K562 (cell line): ENCODE data around the gene PCED1B. TPM values are rescaled to one million over a fixed set of nuclear protein-coding genes. Genes with fewer than 3 reads are reported as not detected.

Experiments
- AFF1 ChIP-seq, 2 experiments: fragments of 450-650 bp; IDR thresholded peaks; 2 replicates each; pipeline ENCODE4 v1.6.1; 2018; ENCODE audit warnings: mild to moderate bottlenecking in 2 of 2, low read depth in 1 of 2; ENCODE audit not compliant: partially characterized antibody in 2 of 2
- DPF2 ChIP-seq: fragments of 450-650 bp; IDR thresholded peaks from 2 replicates; pipeline ENCODE4 v1.6.1; 2016
- EP300 ChIP-seq: IDR thresholded peaks from 2 replicates; pipeline ENCODE4 v1.6.1; 2012; ENCODE audit warnings: low read length, improper control_type of control experiment
- ETV1 ChIP-seq: fragments of 450-650 bp; conservative IDR thresholded peaks from 2 replicates; pipeline ENCODE4 v1.6.1; 2016; ENCODE audit warnings: missing genetic modification characterization, control low read depth, low read depth, missing compliant biosample characterization
- ETV5 ChIP-seq: sonication (generic); formaldehyde crosslinking; IDR thresholded peaks from 2 replicates; pipeline ENCODE4 v1.4.0; 2020; ENCODE audit warnings: low read depth, mild to moderate bottlenecking, missing genetic modification reagents
- FOSL1 ChIP-seq: fragments of 200-800 bp; sonication (Bioruptor generic); conservative IDR thresholded peaks from 2 replicates; pipeline ENCODE4 v1.6.1; 2016; ENCODE audit warnings: missing genetic modification characterization, missing compliant biosample characterization
- HDAC3 ChIP-seq: fragments of 450-650 bp; IDR thresholded peaks from 2 replicates; pipeline ENCODE4 v1.6.1; 2018; ENCODE audit warnings: borderline replicate concordance, mild to moderate bottlenecking, moderate library complexity; ENCODE audit not compliant: partially characterized antibody
- HNRNPUL1 ChIP-seq: fragments of 200-400 bp; formaldehyde crosslinking; IDR thresholded peaks from 2 replicates; pipeline ENCODE4 v1.6.1; 2017; ENCODE audit warnings: low read length
- PYGO2 ChIP-seq: fragments of 450-650 bp; IDR thresholded peaks from 2 replicates; pipeline ENCODE4 v1.6.1; 2016; ENCODE audit warnings: mild to moderate bottlenecking, missing genetic modification characterization, moderate library complexity, missing compliant biosample characterization
- SMAD1 ChIP-seq: fragments of 150-350 bp; IDR thresholded peaks from 2 replicates; pipeline ENCODE4 v1.6.1; 2014; ENCODE audit warnings: low read length, low read depth; ENCODE audit not compliant: partially characterized antibody
- SMAD4 ChIP-seq: fragments of 250-450 bp; sonication (Bioruptor Pico); conservative IDR thresholded peaks from 2 replicates; pipeline ENCODE4 v1.8.0; 2021; ENCODE audit warnings: inconsistent platforms, mild to moderate bottlenecking, moderate library complexity
- SMARCC2 ChIP-seq: fragments of 450-650 bp; IDR thresholded peaks from 2 replicates; pipeline ENCODE4 v1.6.1; 2017; ENCODE audit warnings: antibody characterized with exemption, moderate library complexity, mild to moderate bottlenecking, low read depth
- TBP ChIP-seq: optimal IDR thresholded peaks from 2 replicates; pipeline ENCODE3; 2011; ENCODE audit warnings: low read depth, low read length, improper control_type of control experiment
- TEAD4 ChIP-seq, 2 experiments: sonication (generic) in 1 of 2; formaldehyde crosslinking in 1 of 2; IDR thresholded peaks; 2 replicates each; pipeline versions ENCODE4 v1.6.1 to v1.8.0; 2012 to 2022; ENCODE audit warnings: borderline replicate concordance in 1 of 2, inconsistent platforms in 1 of 2, low read length in 1 of 2, mild to moderate bottlenecking in 1 of 2, missing genetic modification reagents in 1 of 2
- ZBTB17 ChIP-seq: fragments of 450-650 bp; formaldehyde crosslinking; IDR thresholded peaks from 2 replicates; pipeline ENCODE4 v1.4.0; 2020; ENCODE audit warnings: mild to moderate bottlenecking
- ZKSCAN1 ChIP-seq: fragments of 150-350 bp; IDR thresholded peaks from 2 replicates; pipeline ENCODE4 v1.6.1; 2016; ENCODE audit warnings: low read depth, low read length
- ZNF133 ChIP-seq: fragments of 250-450 bp; sonication (Bioruptor Pico); IDR thresholded peaks from 2 replicates; pipeline ENCODE4 v1.4.0; 2020; ENCODE audit warnings: mild to moderate bottlenecking
- ZNF224 ChIP-seq: sonication (generic); formaldehyde crosslinking; IDR thresholded peaks from 2 replicates; pipeline ENCODE4 v1.8.0; 2022; ENCODE audit warnings: mild to moderate bottlenecking, missing genetic modification reagents
- ZNF592 ChIP-seq: fragments of 450-650 bp; IDR thresholded peaks from 2 replicates; pipeline ENCODE4 v1.6.1; 2017; ENCODE audit warnings: antibody characterized with exemption, mild to moderate bottlenecking
- polyA plus RNA-seq, 8 experiments: library from polyadenylated mRNA; depleted of rRNA in 4 of 8; stranded (reverse) in 5 of 8; unstranded in 3 of 8; fragments of >200 nt; fragmentation: Nextera tagmentation in 2 of 8; fragmentation: Illumina TruSeq in 1 of 8; extraction: Ambion mirVana in 2 of 8; extraction: Trizol in 1 of 8; gene quantifications; 2 replicates each; pipeline versions ENCODE4 v1.2.1 to v1.2.3, GENCODE V29; 2011 to 2014; ENCODE audit warnings: inconsistent platforms in 1 of 8, missing spikeins in 1 of 8
- total RNA-seq, 7 experiments: library from RNA; depleted of rRNA in 6 of 7; stranded (reverse); fragments of >200 nt in 6 of 7; fragmentation: Illumina TruSeq in 2 of 7; extraction: Trizol in 2 of 7; gene quantifications; 2 replicates each; pipeline versions ENCODE4 v1.2.1 to v1.2.3, GENCODE V29; 2011 to 2021; ENCODE audit warnings: low replicate concordance in 1 of 7

Gene PCED1B
- total and polyA plus RNA-seq, 9 of the 15 experiments (the other 6 are each of a cell fraction or from before 2014, with no cell fraction given), result 1.2 to 9.3 (median 2.5) TPM

- TF ChIP-seq ZNF592 (0 out of 2 replicates have a peak, but pooled peaks have one; percentile 59), HDAC3 (no peak), HNRNPUL1 (no peak), TEAD4 (IDR thresholded peaks at IDR 0.05; ENCODE audit: low read length) (peak; percentile 40; the same call in 1 of the 2 replicates), TEAD4 (CRISPR knock-in tag; IDR thresholded peaks at IDR 0.05; ENCODE audit: borderline replicate concordance) (no peak), FOSL1 (tag) (peak; percentile 93), DPF2 (peak; percentile 89), ZBTB17 (CRISPR knock-in tag) (no peak), SMAD4 (CRISPR knock-in tag) (peak; percentile 79), SMAD1 (no peak), PYGO2 (tag) (no peak), ZKSCAN1 (peak; percentile 98), ZNF133 (CRISPR knock-in tag) (no peak), ETV1 (peak; percentile 90), EP300 (peak; percentile 54; the same call in 1 of the 2 replicates), AFF1 (IDR thresholded peaks at IDR 0.05; ENCODE audit: low read depth in 1 of 2, partially characterized antibody in 2 of 2) (peak in 1 of 2 experiments; percentile 38), ZNF224 (CRISPR knock-in tag) (no peak), TBP (no peak), SMARCC2 (peak; percentile 87), ETV5 (CRISPR knock-in tag) (peak; percentile 91)
Measured at GRCh38 chr12:47085815-47086252, 6.4 kb downstream of the PCED1B start (continued).
